IPS-20b (cell line): ENCODE results near the gene KRT32.
"Not testable (repeated sequence)": the region's sequence is repeated elsewhere in the genome, so short reads cannot be mapped to it uniquely, and the experiment has no call there.

Experiments
- H3K27ac ChIP-seq: one replicate; pipeline ENCODE4 v1.5.1; 2013; ENCODE audit warnings: low read length
- H3K27me3 ChIP-seq: 2 replicates; pipeline ENCODE4 v1.6.1; 2013; ENCODE audit warnings: mild to moderate bottlenecking, low read length, inconsistent platforms; ENCODE audit not compliant: insufficient read depth
- H3K36me3 ChIP-seq: 2 replicates; pipeline ENCODE4 v1.6.1; 2013; ENCODE audit warnings: low read depth, mild to moderate bottlenecking, inconsistent platforms, low read length, moderate library complexity; ENCODE audit not compliant: insufficient read depth
- H3K4me1 ChIP-seq: 2 replicates; pipeline ENCODE4 v1.6.1; 2013; ENCODE audit warnings: mild to moderate bottlenecking, control low read depth, inconsistent platforms, low read length, moderate library complexity; ENCODE audit not compliant: insufficient read depth
- H3K4me3 ChIP-seq: 2 replicates; pipeline ENCODE4 v1.5.1; 2013; ENCODE audit warnings: mild to moderate bottlenecking, low read length, inconsistent platforms
- H3K9ac ChIP-seq: 2 replicates; pipeline ENCODE4 v1.6.1; 2013; ENCODE audit warnings: low read depth, mild to moderate bottlenecking, inconsistent platforms, low read length, moderate library complexity
- H3K9me3 ChIP-seq: 2 replicates; pipeline ENCODE4 v1.6.1; 2013; ENCODE audit warnings: mild to moderate bottlenecking, low read depth, low read length, inconsistent platforms; ENCODE audit not compliant: insufficient read depth

Gene KRT32

GRCh38 chr17:41437769-41438168, 29.4 kb downstream of the KRT32 start:
- Histone ChIP-seq H3K36me3 (no peaks in the 10 kb centered on the region), H3K27me3 (no peaks in the 10 kb centered on the region), H3K27ac (no peak overlapping the region), H3K4me1 (no peaks in the 10 kb centered on the region), H3K9ac (no peak overlapping the region), H3K4me3 (no peak overlapping the region), H3K9me3 (no peaks in the 10 kb centered on the region)

- H3K4me1 ChIP-seq = no peaks in the 10 kb centered on the region
- H3K9me3 ChIP-seq = no peaks in the 10 kb centered on the region
- H3K27ac ChIP-seq = no peak overlapping the region
- H3K9ac ChIP-seq = no peak overlapping the region
- no peaks in the 10 kb centered on the region for H3K27me3 ChIP-seq
- no peak overlapping the region for H3K4me3 ChIP-seq
- H3K36me3 ChIP-seq = no peaks in the 10 kb centered on the region
These were observed 29.9 kb downstream of the KRT32 start for GRCh38 chr17:41437254-41437653.

GRCh38 chr17:41434415-41434814, 32.8 kb downstream of the KRT32 start:
- H3K4me1 ChIP-seq = no peaks in the 10 kb centered on the region
- H3K9me3 ChIP-seq = no peaks in the 10 kb centered on the region
- H3K36me3 ChIP-seq = no peaks in the 10 kb centered on the region
- H3K27ac ChIP-seq = no peak overlapping the region
- H3K27me3 ChIP-seq = no peaks in the 10 kb centered on the region
- H3K4me3 ChIP-seq = no peak overlapping the region
- H3K9ac ChIP-seq = no peak overlapping the region

- H3K9me3 ChIP-seq = no peaks in the 10 kb centered on the region
- no peak overlapping the region for H3K9ac ChIP-seq
- H3K27me3 ChIP-seq = no peaks in the 10 kb centered on the region
- no peak overlapping the region for H3K27ac ChIP-seq
- H3K36me3 ChIP-seq = no peaks in the 10 kb centered on the region
- H3K4me1 ChIP-seq = no peaks in the 10 kb centered on the region
- no peak overlapping the region for H3K4me3 ChIP-seq
These were observed 33.2 kb downstream of the KRT32 start for GRCh38 chr17:41434005-41434404.

- Histone ChIP-seq H3K27me3 (no peaks in the 10 kb centered on the region), H3K36me3 (no peaks in the 10 kb centered on the region), H3K9me3 (no peaks in the 10 kb centered on the region), H3K27ac (no peak overlapping the region), H3K4me1 (no peaks in the 10 kb centered on the region), H3K9ac (no peak overlapping the region), H3K4me3 (no peak overlapping the region)
These were observed 33.6 kb downstream of the KRT32 start for GRCh38 chr17:41433586-41433985.

- H3K4me1 ChIP-seq, H3K27me3 ChIP-seq: not testable (repeated sequence)
These were observed 36.8 kb downstream of the KRT32 start for GRCh38 chr17:41430376-41430775.

GRCh38 chr17:41429667-41430066, 37.5 kb downstream of the KRT32 start:
- Histone ChIP-seq H3K27ac (no peak overlapping the region), H3K9me3 (no peaks in the 10 kb centered on the region), H3K4me1 (no peaks in the 10 kb centered on the region), H3K4me3 (no peak overlapping the region), H3K9ac (no peak overlapping the region), H3K27me3 (no peaks in the 10 kb centered on the region), H3K36me3 (no peaks in the 10 kb centered on the region)

More at GRCh38 chr17:41430376-41430775, 36.8 kb downstream of the KRT32 start:
- not testable (repeated sequence) for H3K4me3 ChIP-seq, H3K36me3 ChIP-seq, H3K27ac ChIP-seq, H3K9me3 ChIP-seq, H3K9ac ChIP-seq

- Histone ChIP-seq H3K4me3 (no peak overlapping the region), H3K9ac (no peak overlapping the region), H3K27me3 (no peaks in the 10 kb centered on the region), H3K4me1 (no peaks in the 10 kb centered on the region), H3K27ac (no peak overlapping the region), H3K36me3 (no peaks in the 10 kb centered on the region), H3K9me3 (no peaks in the 10 kb centered on the region)
These were observed 38.4 kb downstream of the KRT32 start for GRCh38 chr17:41428591-41429291.

- Histone ChIP-seq H3K4me1 (no peaks in the 10 kb centered on the region), H3K36me3 (no peaks in the 10 kb centered on the region), H3K9ac (no peak within 1 kb of the TSS), H3K9me3 (no peaks in the 10 kb centered on the region), H3K27me3 (no peaks in the 10 kb centered on the region), H3K4me3 (no peak within 1 kb of the TSS), H3K27ac (no peak within 1 kb of the TSS)
These were observed 43.0 kb downstream of the KRT32 start, which contains the start of gene KRT37 for GRCh38 chr17:41424111-41424635. TSS of gene KRT37 (minus strand) at chr17:41424585. CDS start at chr17:41424523, 62 bp downstream.

- not testable (repeated sequence) for H3K27ac ChIP-seq, H3K9ac ChIP-seq, H3K4me1 ChIP-seq, H3K9me3 ChIP-seq, H3K27me3 ChIP-seq, H3K36me3 ChIP-seq, H3K4me3 ChIP-seq
These were observed 44.6 kb downstream of the KRT32 start for GRCh38 chr17:41422586-41422985.

GRCh38 chr17:41421617-41422016, 45.6 kb downstream of the KRT32 start:
- H3K27ac ChIP-seq = no peak overlapping the region
- no peaks in the 10 kb centered on the region for H3K4me1 ChIP-seq

GRCh38 chr17:41421116-41421515, 46.1 kb downstream of the KRT32 start:
- Histone ChIP-seq H3K9me3 (no peaks in the 10 kb centered on the region), H3K27me3 (no peaks in the 10 kb centered on the region), H3K4me3 (no peak overlapping the region)

More at GRCh38 chr17:41421617-41422016, 45.6 kb downstream of the KRT32 start:
- Histone ChIP-seq H3K9ac (no peak overlapping the region), H3K4me3 (no peak overlapping the region), H3K36me3 (no peaks in the 10 kb centered on the region), H3K27me3 (no peaks in the 10 kb centered on the region), H3K9me3 (no peaks in the 10 kb centered on the region)

More at GRCh38 chr17:41421116-41421515, 46.1 kb downstream of the KRT32 start:
- Histone ChIP-seq H3K4me1 (no peaks in the 10 kb centered on the region), H3K36me3 (no peaks in the 10 kb centered on the region), H3K27ac (no peak overlapping the region), H3K9ac (no peak overlapping the region)
